ENCODE data around the gene POLR3E.

DNA sequence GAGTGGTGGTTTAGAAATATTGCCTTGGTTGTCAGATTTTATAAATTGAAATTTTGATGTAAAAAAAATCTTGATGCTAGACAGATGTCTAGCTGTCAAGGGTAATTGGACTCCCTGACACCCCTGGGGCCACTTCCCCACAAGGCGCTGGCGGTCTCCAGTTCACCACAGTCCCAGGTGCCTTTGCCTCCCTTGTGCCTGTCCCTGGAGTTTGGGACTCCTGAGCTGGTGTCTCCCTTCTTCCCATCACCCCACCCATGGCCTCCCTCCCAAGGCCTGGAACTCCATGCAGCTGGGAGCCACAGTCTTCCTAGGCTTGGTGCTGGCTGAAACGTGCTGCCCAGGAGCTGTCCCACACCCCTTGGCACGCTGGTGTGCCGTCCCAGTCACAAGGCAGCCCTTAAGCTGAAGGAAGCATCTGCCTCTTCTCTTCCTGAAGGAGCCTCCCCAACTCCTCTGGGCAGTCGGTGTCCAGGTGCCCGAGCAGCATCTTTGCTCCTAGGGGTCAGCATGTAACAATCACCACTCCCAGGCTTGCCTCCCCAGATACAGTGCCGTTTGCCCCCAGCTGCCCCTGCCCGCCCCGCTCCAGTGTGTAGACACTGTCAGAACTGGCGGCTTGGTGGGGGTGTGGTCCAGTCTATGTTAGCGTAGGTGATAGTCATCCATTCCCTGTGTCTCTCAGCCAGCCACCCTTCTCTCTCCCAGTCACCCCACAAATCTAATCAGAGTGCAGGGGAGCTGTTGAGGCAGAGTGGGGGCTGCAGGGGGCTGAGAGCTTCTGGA lies 26.2 kb downstream of the POLR3E start:
- TF ChIP-seq, protein P1, sequence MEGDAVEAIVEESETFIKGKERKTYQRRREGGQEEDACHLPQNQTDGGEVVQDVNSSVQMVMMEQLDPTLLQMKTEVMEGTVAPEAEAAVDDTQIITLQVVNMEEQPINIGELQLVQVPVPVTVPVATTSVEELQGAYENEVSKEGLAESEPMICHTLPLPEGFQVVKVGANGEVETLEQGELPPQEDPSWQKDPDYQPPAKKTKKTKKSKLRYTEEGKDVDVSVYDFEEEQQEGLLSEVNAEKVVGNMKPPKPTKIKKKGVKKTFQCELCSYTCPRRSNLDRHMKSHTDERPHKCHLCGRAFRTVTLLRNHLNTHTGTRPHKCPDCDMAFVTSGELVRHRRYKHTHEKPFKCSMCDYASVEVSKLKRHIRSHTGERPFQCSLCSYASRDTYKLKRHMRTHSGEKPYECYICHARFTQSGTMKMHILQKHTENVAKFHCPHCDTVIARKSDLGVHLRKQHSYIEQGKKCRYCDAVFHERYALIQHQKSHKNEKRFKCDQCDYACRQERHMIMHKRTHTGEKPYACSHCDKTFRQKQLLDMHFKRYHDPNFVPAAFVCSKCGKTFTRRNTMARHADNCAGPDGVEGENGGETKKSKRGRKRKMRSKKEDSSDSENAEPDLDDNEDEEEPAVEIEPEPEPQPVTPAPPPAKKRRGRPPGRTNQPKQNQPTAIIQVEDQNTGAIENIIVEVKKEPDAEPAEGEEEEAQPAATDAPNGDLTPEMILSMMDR (IDR thresholded peaks at IDR 0.05) = no peak
- TF ChIP-seq POLR2A (IDR thresholded peaks at IDR 0.05) = no peak
